AG10803 (cell line): Measurements from ENCODE around the gene MYO10.

ENCODE experiments used
- DNase-seq: peaks from one replicate; pipeline ENCODE4 v3.0.0; 2010; ENCODE audit warnings: low read depth
- H3K4me3 ChIP-seq: 2 replicates; pipeline ENCODE4 v1.5.1; 2011; ENCODE audit warnings: mild to moderate bottlenecking, low read length, control low read depth
- TF ChIP-seq, protein P1 (sequence below): conservative IDR thresholded peaks from 2 replicates; pipeline ENCODE4 v1.5.1; 2011; ENCODE audit warnings: mild to moderate bottlenecking, low read length, control low read depth, inconsistent platforms

The MYO10 gene

DNA sequence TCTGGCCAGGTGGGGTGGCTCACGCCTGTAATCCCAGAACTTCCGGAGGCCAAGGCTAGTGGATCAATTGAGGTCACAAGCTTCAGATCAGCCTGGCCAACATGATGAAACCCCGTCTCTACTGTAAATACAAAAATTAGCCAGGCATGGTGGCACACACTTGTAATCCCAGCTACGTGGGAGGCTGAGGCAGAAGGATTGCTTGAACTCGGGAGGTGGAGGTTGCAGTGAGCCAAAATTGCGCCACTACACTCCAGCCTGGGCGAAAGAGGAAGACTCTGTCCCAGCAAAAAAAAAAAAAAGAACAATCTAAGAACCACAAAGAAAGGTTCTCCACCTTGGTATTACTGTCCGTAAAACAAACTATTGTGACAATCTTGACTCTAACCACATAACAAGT is 9.7 kb downstream of the MYO10 start:
- H3K4me3 ChIP-seq = no peak overlapping the region
- DNase-seq = no peak
- TF ChIP-seq, protein P1, sequence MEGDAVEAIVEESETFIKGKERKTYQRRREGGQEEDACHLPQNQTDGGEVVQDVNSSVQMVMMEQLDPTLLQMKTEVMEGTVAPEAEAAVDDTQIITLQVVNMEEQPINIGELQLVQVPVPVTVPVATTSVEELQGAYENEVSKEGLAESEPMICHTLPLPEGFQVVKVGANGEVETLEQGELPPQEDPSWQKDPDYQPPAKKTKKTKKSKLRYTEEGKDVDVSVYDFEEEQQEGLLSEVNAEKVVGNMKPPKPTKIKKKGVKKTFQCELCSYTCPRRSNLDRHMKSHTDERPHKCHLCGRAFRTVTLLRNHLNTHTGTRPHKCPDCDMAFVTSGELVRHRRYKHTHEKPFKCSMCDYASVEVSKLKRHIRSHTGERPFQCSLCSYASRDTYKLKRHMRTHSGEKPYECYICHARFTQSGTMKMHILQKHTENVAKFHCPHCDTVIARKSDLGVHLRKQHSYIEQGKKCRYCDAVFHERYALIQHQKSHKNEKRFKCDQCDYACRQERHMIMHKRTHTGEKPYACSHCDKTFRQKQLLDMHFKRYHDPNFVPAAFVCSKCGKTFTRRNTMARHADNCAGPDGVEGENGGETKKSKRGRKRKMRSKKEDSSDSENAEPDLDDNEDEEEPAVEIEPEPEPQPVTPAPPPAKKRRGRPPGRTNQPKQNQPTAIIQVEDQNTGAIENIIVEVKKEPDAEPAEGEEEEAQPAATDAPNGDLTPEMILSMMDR = no peak

DNA sequence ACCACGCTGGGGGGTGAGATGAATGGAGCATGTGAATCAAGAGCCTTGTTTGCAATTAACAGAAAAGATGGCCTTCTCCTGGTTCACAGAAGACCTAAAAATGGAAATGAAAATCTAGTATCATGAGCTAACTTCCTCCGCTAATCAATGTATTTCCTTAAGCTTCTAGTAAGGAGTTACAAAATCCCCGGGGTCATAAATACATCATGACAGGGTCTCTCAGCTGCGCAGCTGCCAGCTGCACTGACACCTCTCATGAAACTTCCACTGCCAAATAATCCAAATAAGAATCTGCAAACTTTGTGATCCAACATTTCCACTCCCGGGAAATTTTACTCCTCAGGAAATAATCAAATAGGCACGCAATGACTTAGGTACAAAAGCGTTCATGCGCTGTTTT is 11.9 kb downstream of the MYO10 start:
- H3K4me3 ChIP-seq = no peak overlapping the region
- no peak for DNase-seq
- TF ChIP-seq, protein P1 = no peak

DNA sequence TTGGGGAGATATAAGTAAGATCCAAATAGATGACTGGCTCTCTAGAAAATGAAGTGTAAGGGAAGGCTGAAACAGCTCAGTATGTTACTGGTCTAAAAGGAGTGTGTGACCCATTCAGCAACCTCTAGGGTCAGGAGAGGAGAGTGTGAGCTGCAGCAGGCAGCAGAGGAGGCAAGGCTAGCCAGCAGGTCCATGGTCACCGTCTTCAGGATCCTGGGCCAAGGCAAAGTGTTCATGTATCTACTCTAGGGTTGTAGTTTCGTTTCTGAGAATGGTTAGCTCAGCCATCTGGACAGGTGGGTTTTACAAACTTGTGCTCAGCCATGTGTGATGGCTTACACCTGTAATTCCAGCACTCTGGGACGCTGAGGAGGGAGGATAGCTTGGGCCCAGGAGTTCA is 13.7 kb downstream of the MYO10 start:
- DNase-seq = no peak
- no peak overlapping the region for H3K4me3 ChIP-seq
- TF ChIP-seq, protein P1 = no peak

DNA sequence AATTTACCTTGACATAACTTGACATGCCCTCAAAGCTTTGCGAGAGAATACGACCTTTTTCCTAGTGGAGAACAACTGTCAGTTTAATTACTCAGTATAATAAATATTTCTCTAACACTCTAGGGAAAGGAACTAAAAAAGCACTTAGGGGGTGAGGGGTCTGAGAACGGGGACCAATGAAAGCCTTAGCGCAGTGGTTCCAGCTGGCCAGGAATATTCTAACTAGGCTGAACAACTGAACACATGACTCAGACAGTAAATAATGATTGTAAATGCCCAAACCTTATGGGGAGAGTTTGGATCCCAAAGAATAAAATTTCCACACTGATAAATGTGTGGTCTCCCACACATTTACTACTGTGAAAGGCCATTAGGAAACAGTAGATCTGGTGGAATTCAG is 14.9 kb downstream of the MYO10 start:
- H3K4me3 ChIP-seq = no peak overlapping the region
- DNase-seq = no peak
- TF ChIP-seq, protein P1 = no peak

DNA sequence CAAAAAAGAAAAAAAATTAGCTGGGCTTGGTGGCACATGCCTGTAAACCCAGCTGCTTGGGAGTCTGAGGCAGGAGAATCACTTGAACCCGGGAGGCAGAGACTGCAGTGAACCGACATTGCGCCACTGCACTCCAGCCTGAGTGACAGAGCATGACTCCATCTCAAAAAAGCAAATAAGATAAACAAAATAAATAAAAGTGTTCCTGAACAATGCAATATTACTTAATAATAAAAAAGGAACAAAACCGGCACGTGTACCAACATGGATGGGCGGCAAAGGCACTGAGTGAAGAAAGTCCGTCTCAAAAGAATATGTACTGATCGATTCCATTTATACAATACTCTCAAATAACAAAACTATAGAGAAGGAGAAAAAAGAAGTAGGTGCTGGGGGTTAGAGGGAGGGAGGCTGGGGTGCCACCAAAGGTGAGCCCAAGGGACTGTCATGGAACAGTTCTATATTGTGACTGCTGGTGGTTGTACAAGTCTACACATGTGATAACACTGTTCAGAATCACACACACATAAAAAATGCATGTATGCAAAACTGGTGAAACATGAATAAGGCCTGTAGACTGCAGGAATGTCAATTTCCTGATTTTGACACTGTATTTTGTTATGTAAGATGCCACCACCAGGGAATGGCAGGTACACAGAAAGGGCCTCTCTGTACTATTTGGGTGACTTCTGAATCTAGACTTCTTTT is 15.8 kb downstream of the MYO10 start:
- DNase-seq = no peak
- TF ChIP-seq, protein P1 = no peak
- H3K4me3 ChIP-seq = no peak overlapping the region

DNA sequence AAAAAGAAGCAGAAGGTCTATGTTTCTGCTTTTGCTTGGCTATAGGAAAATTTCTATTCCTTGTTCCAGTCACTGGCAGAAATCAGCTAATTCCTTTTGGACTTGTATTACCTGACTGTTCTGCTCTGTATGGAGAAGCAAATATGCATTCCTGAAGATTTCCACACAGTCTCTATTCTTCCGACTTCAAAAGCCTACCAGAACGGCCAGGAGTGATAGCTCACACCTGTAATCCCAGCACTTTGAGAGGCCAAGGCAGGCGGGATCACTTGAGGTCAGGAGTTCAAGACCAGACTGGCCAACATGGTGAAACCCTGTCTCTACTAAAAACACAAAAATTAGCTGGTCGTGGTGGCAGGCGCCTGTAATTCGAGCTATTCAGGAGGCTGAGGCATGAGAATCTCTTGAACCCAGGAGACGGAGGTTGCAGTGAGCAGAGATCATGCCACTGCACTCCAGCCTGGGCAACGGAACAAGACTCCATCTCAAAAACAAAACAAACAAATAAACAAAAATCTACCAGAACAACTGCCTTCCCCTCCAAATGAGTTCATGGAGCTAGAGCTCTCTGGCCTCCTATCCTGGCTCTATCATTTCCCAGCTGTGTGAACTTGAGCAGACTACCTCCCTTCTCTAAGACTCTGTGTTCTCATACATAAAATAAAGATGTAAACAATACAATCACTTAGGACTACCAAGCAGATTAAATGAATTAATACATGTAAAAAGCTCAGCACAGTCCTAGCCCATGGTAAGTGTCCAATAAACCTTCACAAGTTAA is 17.0 kb downstream of the MYO10 start:
- DNase-seq = no peak
- H3K4me3 ChIP-seq = no peak overlapping the region
- TF ChIP-seq, protein P1 = no peak

DNA sequence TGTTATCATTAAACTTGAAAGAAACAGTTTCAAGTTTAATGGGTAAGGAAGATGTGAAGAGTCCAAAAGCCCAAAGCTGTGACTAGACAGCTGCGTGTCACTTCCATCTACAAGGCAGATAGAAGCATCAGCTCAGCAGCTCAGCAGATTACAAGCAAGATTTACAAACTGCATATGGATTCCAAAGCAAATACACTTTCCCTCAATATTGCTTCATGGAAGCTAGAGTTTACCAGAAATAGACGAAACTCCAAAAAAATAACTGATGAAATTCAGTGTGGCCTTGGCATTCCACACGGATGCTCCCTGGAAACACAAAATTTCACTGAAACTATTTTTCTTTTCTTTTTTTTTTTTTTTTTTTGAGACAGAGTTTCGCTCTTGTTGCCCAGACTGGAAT is 17.9 kb downstream of the MYO10 start:
- no peak overlapping the region for H3K4me3 ChIP-seq
- TF ChIP-seq, protein P1 = no peak

More for the DNA sequence above, 17.9 kb downstream of the MYO10 start:
- peak; percentile 79 for DNase-seq
